Activated CD4-positive, alpha-beta T cell treated with anti-CD3 and anti-CD28 coated beads, Interleukin-10, Interleukin-2, amounts not matched to agents 100 ng/mL and 50 ng/mL, durations not matched to agents 16 hours and 8 hours (primary cell): ENCODE data around the gene KRT9.
"Not testable (repeated sequence)": the region's sequence is repeated elsewhere in the genome, so short reads cannot be mapped to it uniquely, and the experiment has no call there.

ENCODE experiments used
- DNase-seq: peaks from one replicate; pipeline ENCODE4 v3.0.0-alpha.2; 2020

The KRT9 gene

DNA sequence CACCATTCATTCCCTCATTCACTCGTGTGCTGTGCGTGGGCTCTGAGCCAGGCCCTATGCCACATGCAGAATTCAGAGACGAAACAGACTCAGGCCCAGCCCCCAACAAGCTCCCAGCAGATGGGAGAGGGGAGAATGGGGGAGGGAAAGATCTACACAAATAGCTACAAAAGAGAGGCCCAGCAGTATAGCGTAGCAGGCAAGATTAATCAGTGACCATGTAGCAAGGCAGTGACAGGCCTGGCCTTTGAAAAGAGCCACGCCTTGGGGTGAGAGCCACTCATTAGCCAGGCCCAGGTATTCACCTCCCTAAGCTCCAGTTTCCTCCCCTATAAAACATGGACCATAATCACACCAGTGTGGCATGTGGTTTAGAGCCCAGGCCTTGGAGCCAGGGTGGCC, 27.4 kb downstream of the KRT9 start:
- no peak for DNase-seq

DNA sequence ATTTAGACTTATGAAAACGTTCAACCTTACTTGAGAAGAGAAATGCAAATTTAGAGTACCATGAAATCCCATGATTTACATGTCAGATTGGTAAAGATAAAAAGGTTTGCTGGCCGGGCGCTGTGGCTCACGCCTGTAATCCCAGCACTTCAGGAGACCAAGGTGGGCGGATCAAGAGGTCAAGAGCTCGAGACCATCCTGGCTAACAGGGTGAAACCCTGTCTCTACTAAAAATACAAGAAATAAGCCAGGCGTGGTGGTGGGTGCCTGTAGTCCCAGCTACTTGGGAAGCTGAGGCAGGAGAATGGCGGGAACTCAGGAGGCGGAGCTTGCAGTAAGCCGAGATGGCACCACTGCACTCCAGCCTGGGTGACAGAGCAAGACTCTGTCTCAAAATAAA, 29.1 kb downstream of the KRT9 start:
- DNase-seq, result not testable (repeated sequence)

DNA sequence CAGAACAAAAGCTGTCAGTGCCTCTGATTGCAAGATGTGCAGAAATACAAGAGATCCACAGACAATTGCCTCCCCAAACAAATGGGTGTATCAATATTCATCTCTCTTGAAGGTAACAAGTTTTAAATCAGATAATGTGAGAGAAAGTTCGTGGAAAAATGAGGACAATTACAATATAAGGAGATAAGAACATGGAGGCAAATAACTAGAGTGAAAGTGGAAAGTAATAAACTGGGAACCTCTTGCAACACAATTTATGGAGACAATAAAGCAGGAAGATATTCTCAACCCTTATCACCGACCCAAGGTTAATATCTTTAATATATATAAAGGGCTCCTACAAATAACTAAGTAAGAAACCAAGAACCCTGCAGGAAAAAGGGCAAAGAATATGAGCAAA, 29.5 kb downstream of the KRT9 start:
- DNase-seq, result no peak

DNA sequence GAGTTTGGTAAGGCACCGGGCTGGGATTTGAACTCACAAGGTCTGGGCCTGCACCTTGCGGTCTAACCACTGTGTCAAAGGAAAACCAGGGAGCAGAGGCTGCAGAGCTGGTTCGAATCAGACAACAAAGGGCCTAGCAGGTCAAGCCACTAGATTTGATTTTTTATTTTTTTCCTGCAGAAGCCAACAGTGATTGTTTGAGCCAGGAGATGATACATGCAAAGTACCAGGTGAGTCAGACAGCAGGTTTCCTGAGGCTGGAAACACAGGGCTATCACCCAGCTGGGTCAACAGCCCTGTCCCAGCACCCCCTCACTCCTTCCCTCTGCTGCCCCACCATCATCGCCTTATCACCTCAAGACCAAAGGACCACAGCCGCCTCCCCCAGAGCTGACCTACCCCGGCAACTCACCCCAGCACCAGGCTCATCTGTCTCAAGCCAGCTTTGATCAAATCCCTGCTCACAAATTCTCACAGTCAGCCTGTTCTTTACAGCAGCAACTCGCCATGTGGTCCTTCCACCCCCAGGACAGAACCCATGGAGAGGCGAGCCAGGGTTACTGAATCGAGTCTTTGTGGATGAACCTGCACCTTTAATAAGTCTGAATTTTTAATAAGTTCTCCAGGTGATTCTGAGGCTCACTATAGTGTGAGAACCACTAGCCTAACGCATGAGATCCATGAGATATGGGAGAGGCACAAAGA, 30.8 kb downstream of the KRT9 start:
- DNase-seq, result no peak

DNA sequence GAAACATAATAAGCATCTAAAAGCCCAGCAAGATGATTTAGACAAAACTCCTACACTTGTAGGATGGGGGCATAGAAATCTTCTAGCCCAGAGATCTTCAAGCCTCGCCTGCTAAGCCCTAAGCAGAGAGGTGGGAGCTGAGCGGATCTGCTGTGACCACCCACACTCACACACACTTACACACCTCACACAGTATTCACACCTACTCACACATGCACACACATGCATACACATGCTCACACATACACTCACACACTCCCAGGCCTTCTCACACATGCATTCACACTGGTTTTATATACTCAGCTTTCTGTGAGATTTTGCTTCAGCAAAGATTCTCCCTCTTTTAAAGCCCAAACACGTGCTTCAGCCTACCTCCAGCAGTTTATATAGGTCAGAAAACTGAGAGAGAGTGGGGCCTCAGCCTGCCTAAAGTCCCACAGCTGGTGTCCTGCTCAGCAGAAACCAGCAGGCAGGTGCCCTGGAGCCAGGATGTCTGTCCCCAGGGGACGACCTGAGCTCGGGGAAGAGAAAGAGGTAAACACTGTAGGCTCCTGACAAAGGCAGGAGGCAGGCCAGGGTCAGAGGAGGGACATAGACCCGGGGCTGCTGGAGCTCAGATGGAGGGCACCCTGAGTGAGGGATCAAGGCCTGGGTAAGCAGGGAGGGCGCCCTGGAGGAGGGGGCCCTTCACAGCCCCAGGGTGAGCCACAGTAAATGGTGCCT, 31.7 kb downstream of the KRT9 start:
- DNase-seq, result no peak

DNA sequence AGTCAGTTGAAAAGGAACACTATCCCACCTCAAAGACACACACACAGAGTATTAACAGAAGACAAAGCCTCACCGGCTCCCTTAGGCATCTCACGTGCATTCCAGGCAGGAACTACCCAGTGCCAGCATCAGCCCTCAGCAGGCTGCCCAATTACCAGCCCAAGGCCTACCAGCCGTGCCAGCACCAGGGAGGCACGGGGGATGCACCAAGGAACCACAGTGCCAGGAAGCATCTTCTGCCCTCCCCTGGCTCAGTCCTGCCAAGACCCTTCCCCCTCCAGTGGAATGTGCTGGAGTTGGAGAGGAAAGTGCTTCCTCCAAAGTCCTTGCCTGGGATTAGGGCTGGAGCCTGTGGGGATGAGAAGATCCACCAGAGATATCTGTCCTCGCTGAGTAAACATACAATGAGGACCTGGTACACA, 32.8 kb downstream of the KRT9 start:
- no peak for DNase-seq

DNA sequence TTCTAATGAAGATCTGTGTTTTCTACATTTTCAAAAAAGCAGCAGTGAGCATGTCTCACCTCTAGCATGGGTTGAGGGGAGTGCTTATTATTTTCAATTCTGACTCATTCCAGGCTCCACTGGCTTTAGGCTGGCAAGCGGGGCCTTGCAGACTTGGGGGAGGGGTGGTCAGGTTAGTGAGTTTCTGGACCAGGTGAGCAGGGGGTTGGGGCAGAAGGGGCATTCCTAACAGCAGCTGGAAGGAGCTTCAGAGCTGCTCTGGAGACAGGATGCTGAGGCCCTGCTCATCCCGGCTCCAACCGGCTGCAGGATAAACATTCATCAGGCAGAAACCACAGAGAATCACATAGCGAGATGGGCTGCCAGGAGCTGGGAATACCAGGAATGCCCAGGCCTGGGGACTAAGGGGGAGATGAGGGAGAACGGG, 33.3 kb downstream of the KRT9 start:
- DNase-seq, result no peak

DNA sequence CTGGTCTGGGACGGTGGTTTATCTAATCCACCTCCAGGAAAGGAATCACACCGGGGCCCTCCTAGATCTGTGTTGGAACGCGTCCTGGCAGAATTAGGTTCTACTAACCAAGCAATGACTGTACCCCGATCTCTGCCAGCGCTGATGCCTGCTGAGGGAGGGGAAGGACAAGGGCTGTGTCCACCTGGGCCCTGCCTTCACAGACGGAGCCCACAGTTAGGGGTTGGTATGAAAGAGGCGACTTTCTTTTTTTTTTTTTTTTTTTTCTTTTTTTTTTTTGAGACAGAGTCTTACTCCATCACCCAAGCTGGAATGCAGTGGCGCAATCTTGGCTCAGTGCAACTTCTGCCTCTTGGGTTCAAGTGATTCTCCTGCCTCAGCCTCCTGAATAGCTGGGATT, 33.9 kb downstream of the KRT9 start:
- no peak for DNase-seq

DNA sequence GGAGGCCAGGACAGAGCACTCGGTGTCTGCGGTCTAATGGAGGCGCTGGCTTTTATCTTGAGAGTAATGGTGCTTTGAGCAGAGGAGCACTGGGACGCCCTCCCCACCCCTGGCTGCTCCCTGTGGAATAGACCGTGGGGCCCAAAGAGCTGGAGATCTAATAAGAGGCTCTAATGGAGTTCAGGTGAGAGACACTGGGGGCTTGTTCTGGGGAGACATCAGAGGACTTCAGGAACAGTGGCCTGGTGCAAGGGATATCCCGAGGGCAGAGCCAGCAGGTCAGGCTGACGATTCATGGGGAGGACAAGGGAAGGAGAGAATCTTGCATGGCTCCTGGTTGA, 34.3 kb downstream of the KRT9 start:
- no peak for DNase-seq

DNA sequence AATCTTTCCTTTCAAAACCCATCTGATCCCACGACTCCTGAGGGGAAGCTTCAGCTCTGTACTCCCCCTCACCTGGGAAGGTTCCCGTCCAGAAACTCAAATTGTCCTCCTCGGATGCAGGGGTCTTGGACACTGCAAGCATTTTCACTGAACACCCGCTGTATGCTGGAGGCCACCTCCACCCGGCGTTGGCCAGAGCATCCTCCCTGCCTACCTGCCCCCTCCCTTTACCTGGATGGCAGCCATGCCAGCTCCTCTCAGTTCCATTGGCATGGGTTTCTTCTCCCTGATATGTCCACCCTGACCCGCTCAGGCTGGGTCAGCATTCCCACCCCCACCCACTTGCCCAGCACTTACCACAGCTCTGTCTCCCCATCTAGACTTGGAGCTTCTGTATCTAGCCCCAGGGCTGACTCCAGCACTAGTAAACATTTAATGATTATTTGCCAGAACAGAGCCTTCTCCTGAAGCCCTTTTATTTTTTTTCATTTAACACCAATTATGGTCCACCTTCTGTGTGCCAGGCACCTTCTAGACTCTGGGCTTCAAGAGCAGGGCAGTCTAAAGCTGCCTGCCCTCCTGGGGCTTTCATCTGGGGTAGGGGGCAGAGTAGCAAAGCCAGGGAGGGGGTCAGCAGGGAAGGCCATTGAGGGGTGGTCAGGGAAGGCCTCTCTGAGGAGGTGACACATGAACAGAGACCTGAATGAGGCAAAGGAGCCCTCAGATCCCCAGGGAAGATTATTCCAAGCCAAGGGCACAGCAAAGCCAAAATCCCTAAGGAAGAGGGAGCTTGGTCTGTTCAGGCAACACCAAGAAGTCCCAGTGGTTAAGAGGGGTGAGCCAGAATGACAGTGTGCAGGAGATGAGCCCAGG, 34.9 kb downstream of the KRT9 start:
- no peak for DNase-seq

DNA sequence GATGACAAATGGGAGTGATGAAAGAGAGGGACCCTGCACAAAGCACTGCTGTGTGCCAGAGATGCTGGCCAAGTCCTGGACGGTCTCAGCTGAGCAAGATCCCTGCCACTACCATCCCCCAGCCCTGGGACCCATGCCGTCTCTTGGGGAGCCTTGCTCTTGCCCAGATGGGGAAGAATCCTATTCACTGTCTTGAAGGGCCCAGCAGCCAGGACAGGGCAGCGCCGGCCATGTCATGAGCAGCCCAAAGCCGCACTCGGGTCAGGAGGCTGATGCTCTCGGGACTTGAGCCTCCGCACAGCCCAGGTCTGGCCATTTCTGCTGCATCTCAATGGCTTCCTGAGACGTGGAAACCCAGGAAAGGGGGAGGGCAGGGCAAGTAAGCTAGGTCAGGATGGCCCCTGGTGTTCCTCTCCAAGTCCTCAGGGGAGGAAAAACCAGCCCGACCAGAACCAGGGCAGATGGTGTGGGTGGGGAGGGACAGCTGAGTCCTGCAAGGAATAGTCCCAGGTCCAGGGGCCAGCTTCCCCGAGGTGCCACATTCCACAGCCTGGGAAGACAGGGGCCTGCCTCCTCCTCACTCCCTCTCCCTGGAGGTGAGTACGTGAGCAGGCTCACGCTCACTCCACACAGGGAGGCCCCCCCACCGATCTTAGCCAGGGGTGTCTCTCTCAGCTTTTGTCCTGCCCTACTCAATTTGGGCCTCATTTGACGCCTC, 35.9 kb downstream of the KRT9 start:
- no peak for DNase-seq

DNA sequence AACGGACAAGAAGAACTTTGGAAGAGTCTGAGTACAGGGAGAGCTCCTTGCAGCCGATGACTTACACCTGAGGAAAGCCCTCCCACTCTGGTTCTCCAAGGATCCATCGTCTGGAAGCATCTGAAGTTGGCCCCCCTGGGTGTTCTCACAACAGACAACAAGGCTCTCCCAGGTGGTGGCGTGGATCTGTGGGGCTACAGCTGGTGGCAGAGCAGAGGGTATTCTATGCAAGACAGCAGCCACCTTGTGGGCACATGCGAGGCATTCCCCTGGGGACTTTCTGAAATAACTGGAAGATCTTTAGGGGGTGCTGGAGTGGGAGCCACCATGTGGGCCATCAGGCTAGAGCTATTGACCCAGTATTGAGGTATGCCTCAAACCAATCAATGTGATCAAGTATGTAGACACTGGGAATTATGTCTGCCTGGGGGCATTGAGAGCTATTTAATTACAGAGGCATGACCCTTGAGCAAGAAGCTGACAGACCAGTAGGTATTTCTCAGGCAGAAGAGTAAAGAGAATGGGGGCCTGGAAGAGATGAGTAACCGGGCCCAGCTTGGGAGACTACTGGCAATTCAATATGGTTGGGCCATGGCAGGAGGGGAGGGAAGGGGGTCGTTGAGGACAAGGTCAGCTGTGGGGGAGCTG, 36.8 kb downstream of the KRT9 start:
- no peak for DNase-seq

DNA sequence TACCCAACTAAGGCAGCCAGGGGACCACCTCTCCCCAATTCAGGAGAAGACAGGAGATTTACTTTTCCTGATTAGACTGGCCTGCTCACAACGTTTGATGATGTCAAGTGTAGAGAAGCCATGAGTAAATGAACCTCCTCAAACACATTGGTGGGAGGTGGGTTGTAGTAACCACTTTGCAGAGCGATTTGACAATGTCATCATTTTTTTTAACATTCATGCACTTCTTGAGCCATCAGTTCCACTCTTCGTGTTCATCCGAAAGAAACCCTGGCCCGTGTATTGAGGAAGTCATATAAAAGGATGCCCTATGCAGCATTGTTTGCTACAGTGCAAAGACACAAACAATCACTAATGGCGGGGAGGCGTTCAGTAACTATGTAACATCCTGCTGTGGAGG, 38.2 kb downstream of the KRT9 start:
- no peak for DNase-seq

DNA sequence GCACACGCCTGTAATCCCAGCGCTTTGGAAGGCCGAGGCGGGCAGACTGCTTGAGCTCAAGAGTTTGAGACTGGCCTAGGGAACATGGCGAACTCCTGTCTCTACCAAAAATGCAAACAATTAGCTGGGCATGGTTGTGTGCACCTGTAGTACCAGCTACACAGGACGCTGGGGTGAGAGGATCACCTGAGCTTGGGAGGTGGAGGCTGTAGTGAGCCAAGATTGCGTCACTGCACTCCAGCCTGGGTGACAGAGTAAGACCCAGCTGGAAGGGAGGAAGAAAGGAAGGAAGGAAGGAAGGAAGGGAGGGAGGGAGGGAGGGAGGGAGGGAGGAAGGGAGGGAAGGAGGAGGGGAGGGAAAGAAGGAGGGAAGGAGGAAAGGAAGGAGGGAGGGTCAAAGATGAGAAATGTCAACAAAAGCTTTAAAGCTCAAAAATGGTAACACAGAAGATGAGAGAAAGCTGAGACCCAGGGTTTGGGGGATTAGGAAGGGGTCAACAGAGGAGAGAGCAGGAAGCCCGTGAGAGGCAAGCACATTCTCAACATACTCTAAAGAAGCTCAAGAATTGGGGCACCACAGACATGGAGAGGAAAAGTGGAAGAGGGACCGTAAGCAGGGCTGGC, 38.8 kb downstream of the KRT9 start:
- no peak for DNase-seq

DNA sequence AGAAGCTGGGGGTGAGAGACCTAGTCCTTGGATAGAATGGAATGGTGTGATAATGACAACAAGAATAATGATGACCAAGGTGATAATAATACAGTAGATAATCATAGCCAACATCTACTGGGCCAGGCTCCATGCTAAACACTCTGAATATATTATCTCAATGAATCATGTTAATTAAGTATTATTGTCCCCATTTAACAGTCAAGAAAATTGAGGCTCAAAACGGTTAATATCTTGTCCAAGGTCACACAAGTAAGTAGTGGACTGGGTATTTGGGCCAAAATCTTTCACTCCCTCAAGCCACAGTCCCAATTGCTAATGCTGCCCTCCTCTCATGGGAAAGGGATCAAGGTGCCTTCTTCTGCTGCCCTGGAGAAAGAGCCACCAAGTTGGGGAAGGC, 39.9 kb downstream of the KRT9 start:
- DNase-seq, result no peak

DNA sequence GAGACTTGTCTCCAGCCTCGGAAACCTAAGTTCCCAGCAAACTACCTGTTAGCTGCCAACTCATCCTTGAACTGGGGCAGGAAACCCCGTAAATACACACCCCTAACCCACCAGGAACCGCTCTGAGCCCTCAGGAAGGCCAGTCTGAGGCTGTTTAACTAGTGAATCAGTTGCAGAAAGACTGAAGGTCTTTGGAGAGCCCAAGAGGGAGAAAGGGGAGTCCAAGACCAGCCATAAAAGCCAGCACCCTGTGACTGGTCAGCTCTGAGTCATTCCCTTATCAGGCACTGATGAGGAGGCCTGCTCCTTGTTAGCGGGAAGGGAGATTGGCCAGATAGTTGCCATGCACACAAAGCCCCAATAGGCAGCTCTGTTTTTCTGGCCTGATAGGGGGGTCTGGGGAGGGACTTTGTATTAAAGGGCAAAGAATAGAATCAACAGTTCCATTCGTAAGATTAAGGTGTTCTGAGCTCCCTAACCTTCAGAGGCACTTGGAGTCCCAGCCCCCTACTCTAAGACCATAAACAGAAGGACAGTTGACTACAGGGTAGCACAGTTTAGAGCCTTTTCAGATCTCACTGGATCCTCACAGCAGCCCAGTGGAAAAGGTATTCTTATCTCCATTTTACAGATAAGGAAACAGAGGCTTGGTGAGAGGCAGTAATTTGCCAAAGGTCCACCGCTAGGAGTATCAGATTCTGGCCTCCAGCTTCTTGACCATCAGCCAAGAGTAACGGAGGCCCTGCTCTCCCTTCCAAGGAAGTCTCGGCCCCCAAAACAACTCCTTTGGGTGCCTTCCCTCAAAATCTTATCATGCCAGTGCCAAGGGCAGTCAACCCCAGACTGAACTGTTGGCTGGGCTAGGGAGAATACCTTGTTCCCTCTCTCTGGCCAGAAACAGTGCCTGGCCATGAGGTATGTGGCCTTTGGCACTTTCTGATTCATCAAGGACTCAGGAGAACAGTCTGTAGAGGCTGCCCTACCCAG, 41.5 kb downstream of the KRT9 start:
- no peak for DNase-seq

DNA sequence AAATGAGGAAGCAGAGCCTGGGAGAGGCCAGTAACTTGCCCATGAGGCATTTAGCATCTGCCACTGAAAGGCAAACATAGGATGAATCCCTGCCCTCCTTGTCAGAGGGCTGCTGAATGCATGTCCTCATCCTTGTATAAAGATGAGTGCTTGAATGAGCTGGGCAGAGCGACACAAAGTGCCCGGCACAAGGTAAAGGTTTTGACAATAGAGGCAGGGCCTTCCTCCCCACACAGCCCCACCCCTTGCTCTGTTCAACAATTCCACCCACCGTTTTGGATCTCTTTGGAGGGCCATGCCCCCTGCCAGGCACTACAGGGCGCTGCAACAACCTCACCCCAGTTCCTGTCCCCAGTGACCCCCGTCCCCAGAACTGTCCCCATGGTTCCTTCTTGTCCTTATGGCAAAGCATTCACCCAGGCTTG, 42.4 kb downstream of the KRT9 start:
- DNase-seq, result no peak

DNA sequence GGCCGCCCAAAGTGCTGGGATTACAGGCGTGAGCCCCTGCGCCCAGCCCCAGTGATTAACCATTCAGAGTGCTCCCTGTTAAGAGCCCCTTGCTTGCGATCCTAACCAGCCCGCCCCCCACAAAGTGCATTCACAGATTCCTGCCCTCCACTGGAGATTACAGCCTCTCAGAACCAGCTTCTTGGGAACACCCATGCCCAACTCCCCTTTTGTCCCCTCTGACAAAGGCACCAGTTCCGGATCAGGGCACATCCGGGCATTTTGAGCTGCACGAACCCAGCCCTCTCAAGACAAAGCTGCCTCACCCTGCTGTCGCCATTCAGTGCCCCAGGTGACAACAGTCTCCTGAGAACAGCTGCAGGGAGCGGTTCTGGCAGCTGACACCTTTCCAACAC, 42.9 kb downstream of the KRT9 start:
- no peak for DNase-seq

DNA sequence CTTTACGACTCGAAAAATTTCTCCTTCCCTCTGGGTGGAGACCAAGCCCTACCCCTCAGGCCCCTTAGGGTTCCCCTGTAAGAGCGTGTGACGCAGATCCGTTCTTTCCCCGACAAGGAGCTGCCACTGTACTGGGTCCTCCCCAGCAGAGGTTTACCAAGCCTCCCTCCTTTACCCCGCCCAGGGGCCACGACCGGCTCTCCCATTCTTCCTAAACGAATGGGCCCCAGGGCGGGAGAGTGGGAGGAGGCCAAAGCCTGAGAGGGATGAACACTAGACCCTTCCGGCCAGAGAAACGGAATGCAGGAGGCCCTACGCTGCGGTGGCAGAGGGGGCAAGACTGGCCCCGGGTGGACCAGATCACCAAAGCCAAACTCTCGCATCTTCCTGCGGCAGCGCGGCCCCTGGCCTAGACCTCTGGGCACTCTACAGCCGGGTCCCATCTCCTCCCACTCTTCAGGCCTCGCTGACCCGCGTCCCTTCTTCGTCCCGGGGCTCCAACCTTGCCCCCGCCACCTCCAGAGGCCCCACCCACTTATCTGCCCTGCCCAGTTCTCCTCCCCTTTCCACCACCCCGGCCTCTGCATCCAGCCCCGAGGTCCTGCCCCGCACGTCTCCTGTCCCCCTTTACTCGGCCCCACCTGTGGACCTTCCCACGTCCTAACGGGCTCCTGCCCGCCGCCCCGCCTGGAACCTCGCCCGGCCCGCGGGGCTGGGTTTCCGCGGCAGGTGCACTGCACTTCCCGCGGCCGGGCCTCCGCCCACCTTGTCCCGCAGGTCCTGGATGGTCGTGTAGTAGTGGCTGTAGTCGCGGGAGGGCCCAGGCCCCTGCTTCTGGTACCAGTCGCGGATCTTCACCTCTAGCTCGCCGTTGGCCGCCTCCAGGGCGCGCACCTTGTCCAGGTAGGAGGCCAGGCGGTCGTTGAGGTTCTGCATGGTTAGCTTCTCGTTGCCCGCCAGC, 44.5 kb downstream of the KRT9 start:
- DNase-seq, result no peak

DNA sequence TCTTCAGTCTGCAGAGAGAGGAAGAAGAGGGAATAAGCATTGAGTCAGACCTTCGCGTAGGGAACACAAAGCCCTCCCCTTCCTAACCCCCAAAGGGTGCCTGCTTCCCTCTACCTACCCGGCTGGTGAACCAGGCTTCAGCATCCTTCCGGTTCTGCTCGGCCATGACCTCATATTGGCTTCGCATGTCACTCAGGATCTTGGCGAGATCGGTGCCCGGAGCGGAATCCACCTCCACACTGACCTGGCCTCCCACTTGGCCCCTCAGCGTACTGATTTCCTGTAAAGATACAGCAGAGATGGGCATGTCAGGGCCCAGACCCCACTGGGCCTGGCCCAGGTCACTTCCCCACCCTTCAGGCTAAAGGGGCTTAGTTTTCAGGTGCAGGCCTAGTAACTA, 47.6 kb downstream of the KRT9 start:
- no peak for DNase-seq
